SK-N-SH treated with all-trans-retinoic acid at 6 μM for 48 hours (cell line): ENCODE data around the gene NCBP3.

Source experiments
- ATAC-seq: fragments of 200-7000 bp; cut with Tn5 transposase; 3 replicates; pipeline ENCODE4 v1.9.1; 2020; ENCODE audit warnings: mild to moderate bottlenecking, moderate library complexity
- ARNTL ChIP-seq: fragments of 450-650 bp; formaldehyde crosslinking; IDR thresholded peaks from 2 replicates; pipeline ENCODE4 v1.5.0; 2020; ENCODE audit warnings: low read depth, mild to moderate bottlenecking, moderate library complexity, borderline replicate concordance
- BACH2 ChIP-seq: fragments of 250-450 bp; sonication (Bioruptor Pico); IDR thresholded peaks from 2 replicates; pipeline ENCODE4 v1.9.0; 2021; ENCODE audit warnings: mild to moderate bottlenecking, borderline replicate concordance
- CREB5 ChIP-seq: fragments of 250-450 bp; sonication (Bioruptor Pico); IDR thresholded peaks from 2 replicates; pipeline ENCODE4 v1.5.1; 2020; ENCODE audit warnings: low read depth, mild to moderate bottlenecking, moderate library complexity
- CSRNP3 ChIP-seq: fragments of 250-450 bp; sonication (Bioruptor Pico); IDR thresholded peaks from 2 replicates; pipeline ENCODE4 v1.5.1; 2021; ENCODE audit warnings: mild to moderate bottlenecking, moderate library complexity
- ESRRG ChIP-seq: fragments of 250-450 bp; sonication (Bioruptor Pico); IDR thresholded peaks from 2 replicates; pipeline ENCODE4 v1.6.1; 2021; ENCODE audit warnings: mild to moderate bottlenecking
- GLIS3 ChIP-seq: fragments of 250-450 bp; sonication (Bioruptor Pico); IDR thresholded peaks from 2 replicates; pipeline ENCODE4 v1.5.0; 2020; ENCODE audit warnings: mild to moderate bottlenecking, moderate library complexity
- ISL1 ChIP-seq: fragments of 250-450 bp; sonication (Bioruptor Pico); IDR thresholded peaks from 2 replicates; pipeline ENCODE4 v2.1.2; 2022; ENCODE audit warnings: mild to moderate bottlenecking, moderate library complexity
- OSR1 ChIP-seq: fragments of 250-450 bp; sonication (Bioruptor Pico); IDR thresholded peaks from 2 replicates; pipeline ENCODE4 v1.8.0; 2022; ENCODE audit warnings: moderate library complexity, mild to moderate bottlenecking, inconsistent platforms
- PATZ1 ChIP-seq: fragments of 250-450 bp; sonication (Bioruptor Pico); IDR thresholded peaks from 2 replicates; pipeline ENCODE4 v1.8.0; 2020; ENCODE audit warnings: mild to moderate bottlenecking, moderate library complexity, borderline replicate concordance
- POU6F1 ChIP-seq: fragments of 250-450 bp; sonication (Bioruptor Pico); IDR thresholded peaks from 2 replicates; pipeline ENCODE4 v1.8.0; 2021; ENCODE audit warnings: low read depth, mild to moderate bottlenecking, moderate library complexity, borderline replicate concordance
- SNAI2 ChIP-seq: fragments of 250-450 bp; sonication (Bioruptor Pico); IDR thresholded peaks from 2 replicates; pipeline ENCODE4 v1.5.0; 2020; ENCODE audit warnings: mild to moderate bottlenecking, moderate library complexity
- TCF4 ChIP-seq: fragments of 250-450 bp; sonication (Bioruptor Pico); IDR thresholded peaks from 2 replicates; pipeline ENCODE4 v1.8.0; 2021; ENCODE audit warnings: mild to moderate bottlenecking, moderate library complexity, borderline replicate concordance
- TOX ChIP-seq: fragments of 250-450 bp; sonication (Bioruptor Pico); IDR thresholded peaks from 2 replicates; pipeline ENCODE4 v1.8.0; 2021; ENCODE audit warnings: mild to moderate bottlenecking, moderate library complexity, borderline replicate concordance
- TSHZ2 ChIP-seq: fragments of 250-450 bp; sonication (Bioruptor Pico); IDR thresholded peaks from 2 replicates; pipeline ENCODE4 v1.5.0; 2020; ENCODE audit warnings: mild to moderate bottlenecking, moderate library complexity
- ZFP3 ChIP-seq: fragments of 250-450 bp; sonication (Bioruptor Pico); IDR thresholded peaks from 2 replicates; pipeline ENCODE4 v1.5.0; 2020; ENCODE audit warnings: mild to moderate bottlenecking, moderate library complexity
- ZFP30 ChIP-seq: fragments of 450-650 bp; formaldehyde crosslinking; IDR thresholded peaks from 2 replicates; pipeline ENCODE4 v1.5.0; 2022; ENCODE audit warnings: mild to moderate bottlenecking, moderate library complexity
- ZNF565 ChIP-seq: fragments of 450-650 bp; formaldehyde crosslinking; conservative IDR thresholded peaks from 2 replicates; pipeline ENCODE4 v1.5.0; 2020; ENCODE audit warnings: low read depth, mild to moderate bottlenecking, moderate library complexity
- ZNF70 ChIP-seq: fragments of 450-650 bp; formaldehyde crosslinking; IDR thresholded peaks from 2 replicates; pipeline ENCODE4 v1.5.0; 2020; ENCODE audit warnings: mild to moderate bottlenecking, moderate library complexity
- ZNF8 ChIP-seq: fragments of 450-650 bp; formaldehyde crosslinking; IDR thresholded peaks from 2 replicates; pipeline ENCODE4 v1.5.0; 2020; ENCODE audit warnings: mild to moderate bottlenecking, moderate library complexity

The NCBP3 gene

GRCh38 chr17:3879591-3880417, 33.8 kb upstream of the NCBP3 start:
- ATAC-seq = peak; percentile 16; the same call in 2 of the 3 replicates
- TF ChIP-seq ESRRG (CRISPR knock-in tag) (no peak), ZNF565 (CRISPR knock-in tag) (no peak), TSHZ2 (CRISPR knock-in tag) (no peak), ISL1 (CRISPR knock-in tag) (no peak), CREB5 (CRISPR knock-in tag) (no peak), CSRNP3 (CRISPR knock-in tag) (no peak), ARNTL (CRISPR knock-in tag) (no peak), ZFP3 (CRISPR knock-in tag) (no peak), ZNF8 (CRISPR knock-in tag) (no peak), BACH2 (CRISPR knock-in tag) (no peak), TCF4 (CRISPR knock-in tag) (no peak), PATZ1 (CRISPR knock-in tag) (no peak), ZNF70 (no peak), GLIS3 (no peak), OSR1 (no peak), POU6F1 (CRISPR knock-in tag) (no peak)

- ATAC-seq = peak; percentile 69
- TF ChIP-seq ZNF70 = no peak
- TF ChIP-seq ESRRG (CRISPR knock-in tag) = no peak
- no peak for TF ChIP-seq SNAI2
- no peak for TF ChIP-seq TSHZ2 (CRISPR knock-in tag)
- no peak for TF ChIP-seq ZNF8 (CRISPR knock-in tag)
- no peak for TF ChIP-seq ZFP30 (CRISPR knock-in tag)
- no peak for TF ChIP-seq PATZ1 (CRISPR knock-in tag)
- TF ChIP-seq ZFP3 (CRISPR knock-in tag) = no peak
- no peak for TF ChIP-seq TOX (CRISPR knock-in tag)
- no peak for TF ChIP-seq ZNF565 (CRISPR knock-in tag)
- no peak for TF ChIP-seq GLIS3
- TF ChIP-seq OSR1 = no peak
Measured at GRCh38 chr17:3879186-3879585, 33.1 kb upstream of the NCBP3 start.
